ENCODE results near the gene DCLRE1B.
"Not testable (repeated sequence)": the region's sequence is repeated elsewhere in the genome, so short reads cannot be mapped to it uniquely, and the experiment has no call there.

The DCLRE1B gene

DNA sequence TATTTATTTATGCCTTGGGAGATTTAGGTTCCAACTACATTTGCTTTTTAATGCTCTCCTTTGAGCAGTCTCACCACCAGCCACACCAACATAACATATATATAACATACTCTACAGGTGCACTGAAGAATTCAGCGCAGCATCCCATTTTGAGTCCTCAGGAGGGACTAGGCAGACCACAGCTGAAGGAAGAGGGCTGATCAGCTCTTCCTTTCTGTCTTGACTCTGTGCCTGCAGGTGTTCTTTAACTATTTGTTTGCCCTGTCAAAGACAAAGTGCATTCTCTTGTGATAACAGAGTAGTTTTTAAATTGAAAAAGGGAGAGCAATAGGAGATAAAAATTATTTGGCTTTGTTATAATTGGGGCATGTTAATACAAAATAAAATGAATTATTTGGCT is 41.0 kb downstream of the DCLRE1B start:
- in situ Hi-C loops (cut with MboI; ENCODE audit: low sequenced_read_pairs): no loop called here

DNA sequence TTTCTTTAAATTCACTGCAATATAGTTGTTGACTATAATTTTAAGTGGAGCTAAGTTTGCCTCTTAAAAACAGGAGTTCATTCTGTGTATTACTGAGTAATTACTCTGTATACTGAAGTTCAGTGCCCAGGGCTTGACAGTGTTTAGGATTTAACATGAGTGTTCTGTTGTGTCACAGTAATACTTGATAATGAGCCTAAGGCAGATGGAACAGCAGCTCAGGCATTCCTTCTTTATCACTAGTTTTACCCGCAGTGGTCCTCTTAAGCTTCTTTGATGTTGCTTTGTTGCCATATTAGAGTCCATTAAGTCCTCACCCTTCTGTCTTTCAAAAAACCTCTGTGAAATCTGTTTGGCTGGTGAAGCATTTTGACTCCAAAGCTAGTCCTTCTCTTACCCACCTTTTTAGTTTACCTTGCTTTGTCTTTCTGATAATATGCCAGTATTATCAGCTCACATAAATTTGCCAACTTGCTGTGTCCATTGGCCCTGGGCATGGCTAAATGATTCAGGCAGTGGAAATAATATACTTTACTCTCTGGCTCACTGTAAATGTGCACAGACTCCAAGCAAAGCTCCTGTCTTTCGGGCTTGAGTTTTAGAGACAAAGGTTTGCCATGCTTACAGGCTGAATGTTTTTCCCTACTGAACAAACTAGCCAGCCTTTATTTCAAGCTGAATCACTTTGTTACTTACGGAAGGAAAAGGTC is 41.7 kb downstream of the DCLRE1B start:
- in situ Hi-C loops (cut with MboI; ENCODE audit: low sequenced_read_pairs): no loop called here

DNA sequence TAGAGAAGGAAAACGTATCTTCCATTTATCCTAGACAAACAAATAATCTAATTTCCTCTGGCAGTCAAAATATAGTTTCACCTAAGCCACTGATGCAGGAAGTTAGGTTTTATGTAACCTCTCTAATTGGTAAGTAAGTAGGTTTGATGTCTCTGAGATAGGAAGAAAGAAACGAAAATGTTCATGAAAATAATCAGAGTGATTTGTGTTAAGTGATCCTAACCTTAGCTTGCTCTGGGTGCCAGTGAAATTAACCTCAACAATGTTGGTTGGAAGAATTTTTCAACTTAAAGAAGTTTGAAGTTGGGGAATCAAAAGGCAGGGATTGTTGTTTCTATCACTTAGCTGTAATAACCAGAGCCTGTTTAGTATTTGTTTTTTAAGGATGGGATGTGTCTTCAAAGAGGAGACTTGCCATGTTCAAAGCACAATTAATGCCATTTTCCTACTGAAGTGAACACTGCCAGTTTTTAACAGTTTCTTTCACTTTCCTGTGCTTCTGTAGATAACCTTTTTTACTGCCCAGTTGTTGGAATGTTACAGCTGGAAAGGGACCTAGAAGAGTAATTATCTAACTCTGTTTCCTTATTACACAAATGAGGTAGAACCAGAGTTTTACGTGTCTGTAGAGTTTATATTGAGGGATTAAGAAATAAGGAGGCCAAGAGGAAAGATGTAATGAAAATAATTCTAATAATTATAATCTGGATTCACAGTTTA is 42.4 kb downstream of the DCLRE1B start:
- in situ Hi-C loops (cut with MboI; ENCODE audit: low sequenced_read_pairs): no loop called here

DNA sequence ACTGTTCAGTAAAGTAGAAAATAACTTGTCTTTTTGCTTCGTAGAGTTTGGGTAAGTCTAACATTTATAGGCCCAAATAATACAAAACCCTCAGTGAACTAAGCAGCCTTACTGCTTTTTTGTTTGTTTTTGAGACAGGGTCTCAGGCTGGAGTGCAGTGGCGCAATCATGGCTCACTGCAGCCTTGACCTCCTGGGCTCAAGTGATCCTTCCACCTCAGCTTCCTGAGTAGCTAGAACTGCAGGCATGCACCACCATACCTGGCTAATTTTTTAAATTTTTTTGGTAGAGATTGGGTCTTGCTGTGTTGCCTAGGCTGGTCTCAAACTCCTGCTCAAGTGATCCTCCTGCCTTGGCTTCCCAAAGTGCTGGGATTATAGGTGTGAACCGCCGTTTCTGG is 43.0 kb downstream of the DCLRE1B start:
- in situ Hi-C loops (cut with MboI; ENCODE audit: low sequenced_read_pairs): not testable (repeated sequence)

DNA sequence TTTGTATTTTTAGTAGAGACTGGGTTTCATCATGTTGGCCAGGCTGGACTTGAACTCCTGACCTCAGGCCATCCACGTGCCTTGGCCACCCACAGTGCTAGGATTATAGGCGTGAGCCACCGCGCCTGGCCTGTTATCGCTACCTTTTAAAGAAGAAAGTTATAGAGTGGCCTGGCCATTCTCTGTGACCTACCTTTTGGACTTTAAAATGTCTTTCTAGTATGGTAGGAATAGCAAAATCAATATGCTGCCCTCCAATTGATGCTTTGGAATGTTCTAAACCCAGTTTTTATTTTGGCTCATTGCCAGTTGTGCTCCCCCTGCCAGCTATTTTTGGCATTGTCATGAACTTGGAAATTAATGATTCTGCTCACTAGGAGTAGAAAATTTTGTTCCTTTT is 43.9 kb downstream of the DCLRE1B start:
- in situ Hi-C loops (cut with MboI; ENCODE audit: low sequenced_read_pairs): no loop called here

DNA sequence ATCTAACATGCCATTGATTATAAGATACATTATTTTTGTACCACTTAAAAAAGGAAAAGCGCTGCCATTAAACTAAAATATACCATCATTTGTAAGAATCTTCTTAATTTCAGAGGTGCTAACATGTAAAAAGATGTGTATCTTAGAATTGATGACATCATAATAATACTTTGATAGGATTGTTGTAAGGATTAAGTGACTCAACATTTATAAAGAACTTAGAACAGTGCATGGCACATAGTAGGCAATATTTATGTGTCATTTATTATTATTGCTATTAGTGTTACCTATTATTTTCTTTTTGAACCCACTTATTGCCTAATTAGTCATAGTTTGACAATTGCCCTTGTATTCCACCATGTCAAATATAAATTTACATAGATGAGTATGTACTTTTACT is 45.8 kb downstream of the DCLRE1B start:
- in situ Hi-C loops (cut with MboI; ENCODE audit: low sequenced_read_pairs): no loop called here

DNA sequence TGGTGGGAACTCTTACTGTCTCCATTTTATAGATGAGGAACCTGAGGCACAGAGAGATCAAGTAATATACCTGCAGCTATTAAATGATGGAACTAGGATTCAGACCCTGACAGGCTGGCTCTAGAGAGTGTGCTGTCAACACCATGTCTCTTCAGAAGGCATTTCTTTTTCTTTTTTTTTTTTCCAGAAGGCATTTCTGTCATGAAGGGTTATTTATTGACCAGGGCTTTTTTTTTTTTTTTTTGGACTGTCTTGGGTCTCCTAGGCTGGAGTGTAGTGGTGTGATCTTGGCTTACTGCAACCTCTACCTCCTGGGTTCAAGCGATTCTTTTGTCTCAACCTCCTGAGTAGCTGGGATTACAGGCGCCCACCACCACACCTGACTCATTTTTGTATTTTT is 46.6 kb downstream of the DCLRE1B start:
- in situ Hi-C loops (cut with MboI; ENCODE audit: low sequenced_read_pairs): no loop called here

DNA sequence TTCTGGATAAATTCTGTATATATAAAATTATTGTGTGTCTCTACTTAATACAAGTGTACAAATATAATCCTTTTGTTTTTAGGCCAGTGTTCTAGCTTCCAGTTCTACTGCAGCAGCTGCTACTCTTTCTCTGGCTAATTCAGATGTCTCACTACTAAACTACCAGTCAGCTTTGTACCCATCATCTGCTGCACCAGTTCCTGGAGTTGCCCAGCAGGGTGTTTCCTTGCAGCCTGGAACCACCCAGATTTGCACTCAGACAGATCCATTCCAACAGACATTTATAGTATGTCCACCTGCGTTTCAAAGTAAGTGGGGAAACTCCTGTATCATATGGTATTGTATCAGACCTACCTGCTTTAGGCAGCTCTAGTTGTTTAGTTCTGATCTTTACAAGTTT is 52.9 kb downstream of the DCLRE1B start:
- in situ Hi-C loops (cut with MboI; ENCODE audit: low sequenced_read_pairs): no loop called here

DNA sequence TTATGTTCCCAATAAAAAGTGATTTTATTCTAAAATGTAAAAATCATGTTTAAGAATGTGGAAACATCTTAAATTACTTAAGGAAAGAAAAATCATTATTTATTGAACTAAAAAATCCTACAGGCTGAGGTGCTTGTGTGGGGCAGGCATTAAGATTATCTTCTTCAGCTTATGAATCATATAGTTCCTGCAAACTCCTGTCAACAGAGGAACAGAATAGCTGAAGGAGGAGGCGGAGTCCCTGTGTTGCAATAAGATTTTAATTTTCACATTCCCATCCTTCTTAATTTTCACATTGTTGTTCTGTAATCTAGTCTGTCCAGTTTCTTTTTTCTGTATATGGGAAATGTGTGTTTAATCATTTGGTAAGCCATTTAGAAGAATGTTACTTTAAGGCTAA is 53.6 kb downstream of the DCLRE1B start:
- in situ Hi-C loops (cut with MboI; ENCODE audit: low sequenced_read_pairs): no loop called here

DNA sequence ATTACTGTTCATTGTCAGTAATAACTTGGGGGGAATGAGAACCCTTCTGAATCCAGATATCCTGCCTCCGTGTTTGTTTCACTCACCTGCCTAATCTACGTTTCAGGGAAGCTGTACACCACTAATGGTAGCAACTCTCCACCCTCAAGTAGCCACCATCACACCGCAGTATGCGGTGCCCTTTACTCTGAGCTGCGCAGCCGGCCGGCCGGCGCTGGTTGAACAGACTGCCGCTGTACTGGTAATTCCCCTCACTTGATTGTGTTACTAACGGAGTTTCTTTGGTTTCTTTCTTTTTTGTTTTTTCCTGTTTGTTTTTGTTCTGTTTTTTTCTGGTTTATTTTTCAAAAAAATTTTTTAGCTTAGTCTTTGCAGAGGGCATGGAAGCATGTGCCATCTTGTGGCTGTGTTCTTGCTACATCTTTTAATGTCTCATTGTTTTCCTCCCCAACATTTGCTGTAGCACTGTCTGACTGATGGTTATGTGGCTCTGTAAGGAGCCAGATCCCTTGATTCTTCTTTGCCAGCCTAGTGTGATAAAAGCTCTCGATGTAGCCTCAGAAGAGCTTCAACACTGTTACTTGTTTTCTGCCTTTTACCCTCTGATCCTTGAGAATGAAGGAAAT is 58.3 kb downstream of the DCLRE1B start:
- in situ Hi-C loops (cut with MboI; ENCODE audit: low sequenced_read_pairs): no loop called here

Data from HL-60/S4 (cell line).